H1 (cell line): ENCODE results near the gene SGSH. TPM values are rescaled to one million over a fixed set of nuclear protein-coding genes. Genes with fewer than 3 reads are reported as not detected.

Experiments used
- CTCF ChIA-PET: fragments of 300-600 bp; sonication (Branson Sonifier 250); formaldehyde crosslinking; loops from one replicate; lab custom pipeline; 2021; ENCODE audit not compliant: partially characterized antibody; lab: Charles Lee
- POLR2A ChIA-PET: fragments of 300-600 bp; sonication (Branson Sonifier 250); formaldehyde crosslinking; loops from one replicate; lab custom pipeline; 2021; ENCODE audit warnings: inconsistent platforms; ENCODE audit not compliant: partially characterized antibody; lab: Charles Lee
- DNase-seq, 2 experiments: peaks; one replicate each; pipeline versions ENCODE4 v3.0.0 to v3.0.0-alpha.2; 2010 to 2022; ENCODE audit warnings: low spot score in 2 of 2, low read depth in 1 of 2, mixed read lengths in 1 of 2
- FAIRE-seq: peaks from 2 replicates; lab custom pipeline; 2011; peaks lifted over from hg19 to GRCh38; lab: Jason Lieb, UNC
- H2AFZ ChIP-seq: 2 replicates; pipeline ENCODE4 v1.8.1; 2012; ENCODE audit warnings: low read length, inconsistent platforms
- H2AK5ac ChIP-seq: 2 replicates; pipeline ENCODE4 v1.6.1; 2013; ENCODE audit warnings: low read depth, low read length
- H2BK120ac ChIP-seq: replicated peaks from 2 replicates; pipeline ENCODE3; 2013; ENCODE audit warnings: low read depth, low read length, inconsistent platforms
- H2BK12ac ChIP-seq: 2 replicates; pipeline ENCODE4 v1.6.1; 2013; ENCODE audit warnings: low read depth, low read length
- H2BK15ac ChIP-seq: 2 replicates; pipeline ENCODE4 v1.6.1; 2013; ENCODE audit warnings: low read length
- H2BK20ac ChIP-seq: 2 replicates; pipeline ENCODE4 v1.6.1; 2013; ENCODE audit warnings: low read length
- H2BK5ac ChIP-seq: 2 replicates; pipeline ENCODE4 v1.6.1; 2013; ENCODE audit warnings: low read depth, low read length
- H3K14ac ChIP-seq: 2 replicates; pipeline ENCODE4 v1.6.1; 2013; ENCODE audit warnings: inconsistent platforms; ENCODE audit not compliant: insufficient read length
- H3K18ac ChIP-seq: 2 replicates; pipeline ENCODE4 v1.6.1; 2013; ENCODE audit warnings: low read length; ENCODE audit errors: extremely low read depth
- H3K23ac ChIP-seq: 2 replicates; pipeline ENCODE4 v1.6.1; 2013; ENCODE audit warnings: inconsistent platforms; ENCODE audit not compliant: insufficient read length
- H3K23me2 ChIP-seq: 2 replicates; pipeline ENCODE4 v1.6.1; 2013; ENCODE audit warnings: low read depth, low read length
- H3K27ac ChIP-seq: 2 replicates; pipeline ENCODE4 v1.6.1; 2011; ENCODE audit warnings: low read depth, low read length, inconsistent platforms
- H3K27me3 ChIP-seq, 4 experiments: replicated peaks in 1 of 4; 1 replicate in 1 of 4; 2 replicates in 3 of 4; pipeline versions ENCODE4 v1.6.1 to v1.8.1; 2011 to 2013; ENCODE audit warnings: low read length in 3 of 4, mild to moderate bottlenecking in 3 of 4, inconsistent platforms in 2 of 4, mixed read lengths in 2 of 4, moderate library complexity in 1 of 4; ENCODE audit not compliant: control insufficient read depth in 3 of 4, insufficient read depth in 3 of 4; ENCODE audit errors: extremely low read depth in 1 of 4
- H3K36me3 ChIP-seq, 4 experiments: 2 replicates each; pipeline versions ENCODE4 v1.6.1 to v1.8.1; 2011 to 2013; ENCODE audit warnings: mild to moderate bottlenecking in 4 of 4, low read length in 3 of 4, moderate library complexity in 2 of 4, control low read depth in 1 of 4, inconsistent platforms in 1 of 4; ENCODE audit not compliant: insufficient read depth in 4 of 4, control insufficient read depth in 2 of 4
- H3K4ac ChIP-seq: replicated peaks from 2 replicates; pipeline ENCODE3; 2013; ENCODE audit warnings: low read length, low read depth, mixed read lengths, inconsistent platforms; ENCODE audit not compliant: insufficient read length
- H3K4me1 ChIP-seq, 4 experiments: replicated peaks in 1 of 4; 1 replicate in 1 of 4; 2 replicates in 3 of 4; pipeline versions ENCODE4 v1.6.1 to v1.8.1; 2011 to 2013; ENCODE audit warnings: low read length in 3 of 4, inconsistent platforms in 2 of 4, mixed read lengths in 1 of 4; ENCODE audit not compliant: insufficient read depth in 4 of 4, control insufficient read depth in 3 of 4
- H3K4me2 ChIP-seq, 2 experiments: 2 replicates each; pipeline versions ENCODE4 v1.6.1 to v1.8.1; 2011 to 2013; ENCODE audit warnings: low read depth in 2 of 2, low read length in 2 of 2, control low read depth in 1 of 2, inconsistent platforms in 1 of 2, mild to moderate bottlenecking in 1 of 2; ENCODE audit not compliant: insufficient read depth in 1 of 2
- H3K4me3 ChIP-seq, 4 experiments: fragments of 200-600, 300-600 bp in 1 of 4; sonication (generic), shearing (Covaris generic), sonication (Bioruptor Twin) in 1 of 4; 2 replicates each; pipeline versions ENCODE4 v1.5.1 to v1.8.1; 2011 to 2016; ENCODE audit warnings: low read length in 4 of 4, low read depth in 3 of 4, control low read depth in 2 of 4, inconsistent platforms in 2 of 4, mild to moderate bottlenecking in 2 of 4, mixed read lengths in 1 of 4, moderate library complexity in 1 of 4; ENCODE audit not compliant: insufficient read depth in 2 of 4; ENCODE audit errors: extremely low read depth in 1 of 4
- H3K56ac ChIP-seq: replicated peaks from 2 replicates; pipeline ENCODE3; 2013; ENCODE audit warnings: low read depth, mild to moderate bottlenecking, mixed read lengths, low read length, inconsistent platforms; ENCODE audit not compliant: insufficient read length
- H3K79me1 ChIP-seq: 2 replicates; pipeline ENCODE4 v1.6.1; 2013; ENCODE audit warnings: low read depth, low read length, control low read depth
- H3K79me2 ChIP-seq, 2 experiments: 2 replicates each; pipeline versions ENCODE4 v1.6.1 to v1.8.1; 2012 to 2013; ENCODE audit warnings: low read length in 2 of 2, mild to moderate bottlenecking in 2 of 2, inconsistent platforms in 1 of 2; ENCODE audit not compliant: insufficient read depth in 2 of 2, control insufficient read depth in 1 of 2
- H3K9ac ChIP-seq, 4 experiments: replicated peaks in 1 of 4; 1 replicate in 1 of 4; 2 replicates in 3 of 4; pipeline versions ENCODE4 v1.6.1 to v1.8.1; 2011 to 2013; ENCODE audit warnings: low read depth in 3 of 4, low read length in 3 of 4, control low read depth in 2 of 4, mild to moderate bottlenecking in 2 of 4, moderate library complexity in 2 of 4, inconsistent platforms in 1 of 4; ENCODE audit errors: extremely low read depth in 1 of 4
- H3K9me3 ChIP-seq, 2 experiments: 2 replicates each; pipeline versions ENCODE4 v1.6.1 to v1.8.1; 2012 to 2013; ENCODE audit warnings: mild to moderate bottlenecking in 2 of 2, moderate library complexity in 2 of 2, control low read depth in 1 of 2, inconsistent platforms in 1 of 2, low read depth in 1 of 2, low read length in 1 of 2, mixed read lengths in 1 of 2; ENCODE audit not compliant: insufficient read depth in 2 of 2
- H4K20me1 ChIP-seq, 2 experiments: replicated peaks in 1 of 2; 2 replicates each; pipeline versions ENCODE3 to v1.8.1; 2011 to 2013; ENCODE audit warnings: inconsistent platforms in 2 of 2, low read length in 2 of 2, mild to moderate bottlenecking in 1 of 2; ENCODE audit not compliant: insufficient read depth in 2 of 2, control insufficient read depth in 1 of 2
- H4K5ac ChIP-seq: 2 replicates; pipeline ENCODE4 v1.6.1; 2013; ENCODE audit warnings: low read length, low read depth, mixed read lengths, inconsistent platforms; ENCODE audit not compliant: insufficient read length
- H4K8ac ChIP-seq: 2 replicates; pipeline ENCODE4 v1.8.0; 2013; ENCODE audit warnings: mild to moderate bottlenecking, moderate library complexity, low read length, inconsistent platforms; ENCODE audit not compliant: insufficient read depth; ENCODE audit errors: extremely low read depth
- H4K91ac ChIP-seq: replicated peaks from 2 replicates; pipeline ENCODE3; 2013; ENCODE audit warnings: low read length, mixed read lengths, inconsistent platforms; ENCODE audit not compliant: insufficient read length
- NRF1 ChIP-seq: IDR thresholded peaks from 2 replicates; pipeline ENCODE4 v1.6.1; 2011; ENCODE audit warnings: mild to moderate bottlenecking, low read depth, low read length, improper control_type of control experiment
- POU5F1 ChIP-seq: IDR thresholded peaks from 2 replicates; pipeline ENCODE4 v1.6.1; 2011; ENCODE audit warnings: low read depth, mild to moderate bottlenecking, low read length, moderate library complexity
- SP4 ChIP-seq: IDR thresholded peaks from 2 replicates; pipeline ENCODE4 v1.6.1; 2012; ENCODE audit warnings: low read length, inconsistent platforms
- TCF12 ChIP-seq: IDR thresholded peaks from 2 replicates; pipeline ENCODE4 v1.6.1; 2011; ENCODE audit warnings: low read depth, mild to moderate bottlenecking, low read length
- ZNF274 ChIP-seq: IDR thresholded peaks from 2 replicates; pipeline ENCODE4 v1.7.0; 2012; ENCODE audit warnings: low read length, borderline replicate concordance; ENCODE audit errors: extremely low read depth
- WGBS, 2 experiments: shearing (Covaris generic) in 1 of 2; methylation state at CpG; one replicate each; pipeline versions ENCODE4 v1.1.6 to v1.1.7; 2013 to 2015; ENCODE audit warnings: low lambda C conversion rate in 2 of 2, mixed read lengths in 2 of 2, inconsistent platforms in 1 of 2, low coverage in 1 of 2, missing lambda C conversion rate in 1 of 2; ENCODE audit not compliant: insufficient replicate concordance in 2 of 2, insufficient coverage in 1 of 2, insufficient read length in 1 of 2; ENCODE audit errors: extremely low coverage in 1 of 2, missing lambda C conversion rate in 1 of 2; 5-methylcytosine and 5-hydroxymethylcytosine counted together
- polyA plus RNA-seq, 7 experiments: library from polyadenylated mRNA; depleted of rRNA in 3 of 7; stranded (reverse) in 5 of 7; unstranded in 2 of 7; fragments of >200 nt in 5 of 7; fragments of 200-250 nt in 2 of 7; gene quantifications; 1 replicate in 5 of 7; 2 replicates in 1 of 7; 4 replicates in 1 of 7; pipeline versions ENCODE4 v1.2.1 to v1.2.3, GENCODE V29; 2011 to 2013; ENCODE audit warnings: missing spikeins in 2 of 7, mixed read lengths in 2 of 7
- total RNA-seq: library from RNA; stranded (reverse); fragmentation: NEBNext Ultra II Directional; extraction: Animal tissue kit (Norgen Biotek cat#: 25700); gene quantifications from 2 replicates; pipeline ENCODE4 v1.2.1, GENCODE V29; 2021
- TF ChIP-seq, protein P1 (sequence below), 3 experiments: IDR thresholded peaks; 1 replicate in 2 of 3; 2 replicates in 1 of 3; pipeline versions ENCODE4 v1.5.1 to v1.6.1; 2011; ENCODE audit warnings: low read length in 3 of 3, mild to moderate bottlenecking in 3 of 3, inconsistent platforms in 2 of 3, low read depth in 1 of 3, moderate library complexity in 1 of 3; ENCODE audit not compliant: insufficient read depth in 1 of 3; ENCODE audit errors: control extremely low read depth in 1 of 3

SGSH gene
- total and polyA plus RNA-seq, 2 of the 8 experiments (the other 6 are each of a cell fraction or from before 2014, with no cell fraction given): 18.0 to 19.6 TPM

DNA sequence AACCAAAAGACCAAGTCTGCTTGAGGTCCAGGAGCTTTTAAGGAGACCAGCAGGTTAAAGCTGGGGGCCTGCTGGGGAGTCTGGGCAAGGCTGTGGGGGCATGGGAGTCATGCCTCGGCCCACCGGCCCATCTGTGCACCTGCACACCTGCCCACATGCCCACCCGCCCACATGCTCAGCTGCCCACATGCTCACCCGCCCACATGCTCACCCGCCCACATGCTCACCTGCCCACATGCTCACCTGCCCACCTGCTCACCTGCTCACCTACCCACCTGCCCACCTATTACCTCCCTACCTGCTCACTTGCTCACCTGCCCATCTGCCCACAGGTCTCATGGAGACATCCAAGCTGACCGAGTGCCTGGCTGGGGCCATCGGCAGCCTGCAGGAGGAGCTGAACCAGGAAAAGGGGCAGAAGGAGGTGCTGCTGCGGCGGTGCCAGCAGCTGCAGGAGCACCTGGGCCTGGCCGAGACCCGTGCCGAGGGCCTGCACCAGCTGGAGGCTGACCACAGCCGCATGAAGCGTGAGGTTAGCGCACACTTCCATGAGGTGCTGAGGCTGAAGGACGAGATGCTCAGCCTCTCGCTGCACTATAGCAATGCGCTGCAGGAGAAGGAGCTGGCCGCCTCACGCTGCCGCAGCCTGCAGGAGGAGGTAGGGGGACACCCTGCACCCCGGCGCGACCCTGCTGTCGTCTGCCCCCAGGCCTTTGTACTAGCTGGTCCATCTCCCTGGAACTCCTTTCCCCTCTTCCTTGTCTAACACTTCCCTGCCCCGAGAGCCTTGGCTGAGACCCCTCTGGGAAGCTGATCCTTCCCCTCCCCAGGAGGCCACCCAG is 36.3 kb downstream of the SGSH start:
- H3K14ac ChIP-seq: no peak overlapping the region
- H3K4ac ChIP-seq: no peak overlapping the region
- TF ChIP-seq NRF1 (no peak), ZNF274 (no peak), POU5F1 (no peak), TCF12 (no peak), SP4 (no peak)
- TF ChIP-seq, protein P1, sequence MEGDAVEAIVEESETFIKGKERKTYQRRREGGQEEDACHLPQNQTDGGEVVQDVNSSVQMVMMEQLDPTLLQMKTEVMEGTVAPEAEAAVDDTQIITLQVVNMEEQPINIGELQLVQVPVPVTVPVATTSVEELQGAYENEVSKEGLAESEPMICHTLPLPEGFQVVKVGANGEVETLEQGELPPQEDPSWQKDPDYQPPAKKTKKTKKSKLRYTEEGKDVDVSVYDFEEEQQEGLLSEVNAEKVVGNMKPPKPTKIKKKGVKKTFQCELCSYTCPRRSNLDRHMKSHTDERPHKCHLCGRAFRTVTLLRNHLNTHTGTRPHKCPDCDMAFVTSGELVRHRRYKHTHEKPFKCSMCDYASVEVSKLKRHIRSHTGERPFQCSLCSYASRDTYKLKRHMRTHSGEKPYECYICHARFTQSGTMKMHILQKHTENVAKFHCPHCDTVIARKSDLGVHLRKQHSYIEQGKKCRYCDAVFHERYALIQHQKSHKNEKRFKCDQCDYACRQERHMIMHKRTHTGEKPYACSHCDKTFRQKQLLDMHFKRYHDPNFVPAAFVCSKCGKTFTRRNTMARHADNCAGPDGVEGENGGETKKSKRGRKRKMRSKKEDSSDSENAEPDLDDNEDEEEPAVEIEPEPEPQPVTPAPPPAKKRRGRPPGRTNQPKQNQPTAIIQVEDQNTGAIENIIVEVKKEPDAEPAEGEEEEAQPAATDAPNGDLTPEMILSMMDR (IDR thresholded peaks at IDR 0.05; ENCODE audit: control extremely low read depth in 1 of 3, insufficient read depth in 1 of 3, low read depth in 1 of 3, low read length in 3 of 3): peak in 1 of 3 experiments; percentile 1; a peak in 1 of 4 replicates
- H3K9me3 ChIP-seq: no peaks in the 10 kb centered on the region
- no peaks in the 10 kb centered on the region for H3K27me3 ChIP-seq
- H3K36me3 ChIP-seq: no peaks in the 10 kb centered on the region
- 0 out of 2 replicates have a peak overlapping the region, but pooled peaks have one; percentile 46 for H2BK15ac ChIP-seq
- no peaks in the 10 kb centered on the region for H3K23me2 ChIP-seq
- peak overlapping the region; percentile 31; the same call in 1 of the 2 replicates for H2AFZ ChIP-seq
- H4K91ac ChIP-seq: no peak overlapping the region
- H3K4me3 ChIP-seq: no peak overlapping the region
- H3K27ac ChIP-seq: no peak overlapping the region
- H4K8ac ChIP-seq: no peak overlapping the region; the same call in 1 of the 2 replicates
- no peaks in the 10 kb centered on the region for H4K20me1 ChIP-seq
- FAIRE-seq: no peak
- H3K9ac ChIP-seq: no peak overlapping the region; a peak in 1 of 7 replicates
- H3K56ac ChIP-seq: no peak overlapping the region
- no peak overlapping the region for H2BK5ac ChIP-seq
- no peaks in the 10 kb centered on the region for H3K79me2 ChIP-seq
- ChIA-PET POLR2A (interaction anchor here (0.6 kb wide), 1 partner anchor 161 kb away, joined by 3 read pairs; no protein-coding TSS in a partner anchor), CTCF (interaction anchor here (0.6 to 8.9 kb wide), 17 partner anchors 9 to 183 kb away, joined by 3 to 73 read pairs (median 4); no protein-coding TSS in a partner anchor)
- no peak overlapping the region for H3K4me2 ChIP-seq
- no peak overlapping the region; the same call in 1 of the 2 replicates for H2BK12ac ChIP-seq
- no peak overlapping the region for H2AK5ac ChIP-seq
- no peak overlapping the region for H2BK120ac ChIP-seq
- H3K23ac ChIP-seq: no peak overlapping the region
- DNase-seq: no peak
- no peak overlapping the region for H4K5ac ChIP-seq
- H3K4me1 ChIP-seq: no peaks in the 10 kb centered on the region
- WGBS, 2 experiments: 87% methylated on average over 25 of the region's 26 CpGs; no CpG with 5 or more reads in 1 of the 2 experiments
- H2BK20ac ChIP-seq: no peak overlapping the region
- H3K79me1 ChIP-seq: no peaks in the 10 kb centered on the region; the same call in 1 of the 2 replicates
- no peak overlapping the region for H3K18ac ChIP-seq
